ENCODE data around the gene U2AF2.

The U2AF2 gene

DNA sequence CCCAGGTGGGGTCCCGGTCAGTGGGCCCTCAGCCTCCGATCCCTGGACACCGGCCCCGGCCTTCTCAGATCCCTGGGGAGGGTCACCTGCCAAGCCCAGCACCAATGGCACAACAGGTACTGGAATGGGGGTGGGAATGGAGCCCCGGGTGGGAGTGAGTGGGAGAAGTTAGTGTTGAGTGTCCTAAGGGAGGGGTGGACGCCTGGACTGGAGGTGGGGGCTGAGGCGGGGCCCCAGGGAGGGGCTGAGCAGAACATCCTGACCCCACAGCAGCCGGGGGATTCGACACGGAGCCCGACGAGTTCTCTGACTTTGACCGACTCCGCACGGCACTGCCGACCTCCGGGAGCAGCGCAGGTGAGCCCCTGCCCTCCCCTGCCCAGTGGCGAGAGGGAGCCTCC lies 37.8 kb downstream of the U2AF2 start:
- no peak overlapping the region for H2AFZ ChIP-seq (ENCODE audit: low read length)
- no peaks in the 10 kb centered on the region for H3K79me2 ChIP-seq (ENCODE audit: insufficient read depth, low read length)
- no peaks in the 10 kb centered on the region for H3K9me2 ChIP-seq (ENCODE audit: low read depth, low read length)
- no peaks in the 10 kb centered on the region for H3F3A ChIP-seq (ENCODE audit: insufficient read depth, low read length)
- H3K9ac ChIP-seq (ENCODE audit: low read length) = no peak overlapping the region
- no peak overlapping the region for H3K4me3 ChIP-seq (ENCODE audit: low read depth, low read length, poor library complexity, severe bottlenecking)
- TF ChIP-seq, protein P1, sequence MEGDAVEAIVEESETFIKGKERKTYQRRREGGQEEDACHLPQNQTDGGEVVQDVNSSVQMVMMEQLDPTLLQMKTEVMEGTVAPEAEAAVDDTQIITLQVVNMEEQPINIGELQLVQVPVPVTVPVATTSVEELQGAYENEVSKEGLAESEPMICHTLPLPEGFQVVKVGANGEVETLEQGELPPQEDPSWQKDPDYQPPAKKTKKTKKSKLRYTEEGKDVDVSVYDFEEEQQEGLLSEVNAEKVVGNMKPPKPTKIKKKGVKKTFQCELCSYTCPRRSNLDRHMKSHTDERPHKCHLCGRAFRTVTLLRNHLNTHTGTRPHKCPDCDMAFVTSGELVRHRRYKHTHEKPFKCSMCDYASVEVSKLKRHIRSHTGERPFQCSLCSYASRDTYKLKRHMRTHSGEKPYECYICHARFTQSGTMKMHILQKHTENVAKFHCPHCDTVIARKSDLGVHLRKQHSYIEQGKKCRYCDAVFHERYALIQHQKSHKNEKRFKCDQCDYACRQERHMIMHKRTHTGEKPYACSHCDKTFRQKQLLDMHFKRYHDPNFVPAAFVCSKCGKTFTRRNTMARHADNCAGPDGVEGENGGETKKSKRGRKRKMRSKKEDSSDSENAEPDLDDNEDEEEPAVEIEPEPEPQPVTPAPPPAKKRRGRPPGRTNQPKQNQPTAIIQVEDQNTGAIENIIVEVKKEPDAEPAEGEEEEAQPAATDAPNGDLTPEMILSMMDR (IDR thresholded peaks at IDR 0.05; ENCODE audit: low read length) = no peak
- TF ChIP-seq EZH2 (IDR thresholded peaks at IDR 0.05; ENCODE audit: borderline replicate concordance, low read length) = no peak
- H3K4me1 ChIP-seq (ENCODE audit: insufficient read depth, low read length, severe bottlenecking) = no peaks in the 10 kb centered on the region
- peaks cover 94% of the 10 kb centered on the region for H3K36me3 ChIP-seq (ENCODE audit: insufficient read depth, low read length)
- H3K27ac ChIP-seq (ENCODE audit: low read depth, low read length, poor library complexity, severe bottlenecking) = no peak overlapping the region
- no peaks in the 10 kb centered on the region for H3K27me3 ChIP-seq (ENCODE audit: insufficient read depth, low read length)
- H3K9me3 ChIP-seq (ENCODE audit: low read length) = no peaks in the 10 kb centered on the region
- no peaks in the 10 kb centered on the region for H4K20me1 ChIP-seq (ENCODE audit: insufficient read depth, low read length)
- no peak overlapping the region for H3K4me2 ChIP-seq (ENCODE audit: low read length)

DNA sequence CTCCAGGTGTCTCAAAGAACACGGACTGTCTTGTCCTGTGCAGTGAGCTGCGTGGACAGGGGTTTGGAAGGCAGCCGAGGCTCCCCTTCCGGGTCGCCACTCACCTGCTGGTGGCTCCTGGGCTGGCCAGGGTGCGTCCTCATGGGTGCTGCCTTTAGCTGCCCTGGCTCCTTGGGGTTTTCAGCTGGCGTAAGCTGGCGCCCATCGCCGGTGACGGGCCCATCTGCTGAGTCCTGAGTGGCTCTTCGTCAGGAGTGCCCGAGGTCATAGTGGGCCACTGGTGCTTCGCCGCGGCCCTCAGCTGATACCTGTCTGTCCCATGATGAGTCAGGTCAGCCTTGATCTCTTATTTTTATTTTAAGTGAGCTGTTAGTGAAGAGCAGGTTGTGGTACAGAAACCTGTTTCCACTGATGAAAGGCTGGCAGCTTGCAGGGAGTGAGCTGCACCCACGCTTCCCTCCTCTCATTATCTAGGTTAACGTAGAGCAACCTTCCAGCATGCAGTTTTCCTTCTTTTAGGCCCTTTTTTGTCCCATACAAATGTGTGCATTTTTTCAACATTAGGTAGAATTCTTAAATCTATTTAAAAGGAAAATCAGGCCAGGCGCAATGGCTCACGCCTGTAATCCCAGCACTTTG lies 38.6 kb downstream of the U2AF2 start:
- no peak overlapping the region for H3K9ac ChIP-seq (ENCODE audit: low read length)
- peaks cover 92% of the 10 kb centered on the region for H3K36me3 ChIP-seq (ENCODE audit: insufficient read depth, low read length)
- no peaks in the 10 kb centered on the region for H3K9me2 ChIP-seq (ENCODE audit: low read depth, low read length)
- TF ChIP-seq, protein P1 (IDR thresholded peaks at IDR 0.05; ENCODE audit: low read length) = no peak
- TF ChIP-seq EZH2 (IDR thresholded peaks at IDR 0.05; ENCODE audit: borderline replicate concordance, low read length) = no peak
- H3K4me2 ChIP-seq (ENCODE audit: low read length) = no peak overlapping the region
- H4K20me1 ChIP-seq (ENCODE audit: insufficient read depth, low read length) = no peaks in the 10 kb centered on the region
- H2AFZ ChIP-seq (ENCODE audit: low read length) = no peak overlapping the region
- H3F3A ChIP-seq (ENCODE audit: insufficient read depth, low read length) = no peaks in the 10 kb centered on the region
- H3K4me1 ChIP-seq (ENCODE audit: insufficient read depth, low read length, severe bottlenecking) = no peaks in the 10 kb centered on the region
- H3K79me2 ChIP-seq (ENCODE audit: insufficient read depth, low read length) = no peaks in the 10 kb centered on the region
- H3K4me3 ChIP-seq (ENCODE audit: low read depth, low read length, poor library complexity, severe bottlenecking) = no peak overlapping the region
- H3K9me3 ChIP-seq (ENCODE audit: low read length) = no peaks in the 10 kb centered on the region
- H3K27me3 ChIP-seq (ENCODE audit: insufficient read depth, low read length) = no peaks in the 10 kb centered on the region
- no peak overlapping the region for H3K27ac ChIP-seq (ENCODE audit: low read depth, low read length, poor library complexity, severe bottlenecking)

DNA sequence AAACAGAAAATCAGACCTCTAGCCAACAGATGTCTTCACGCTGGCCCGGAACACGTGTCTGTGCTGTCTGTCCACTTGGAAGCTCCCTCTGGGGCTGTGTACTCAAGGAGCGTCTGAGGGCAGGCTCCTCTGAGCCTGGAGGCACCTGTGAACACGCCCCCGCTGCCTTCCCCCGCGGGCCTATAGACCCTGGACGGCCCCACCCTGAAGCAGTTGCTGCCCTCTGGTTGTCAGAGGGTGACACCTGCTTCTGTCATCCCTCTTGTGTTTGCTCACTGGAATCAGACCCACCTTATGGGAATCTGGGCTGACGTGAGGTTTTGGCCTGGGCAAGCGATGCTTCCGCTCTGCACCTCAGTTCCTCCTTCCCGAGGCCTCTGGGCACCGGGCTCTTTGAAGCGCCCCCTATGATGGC lies 39.4 kb downstream of the U2AF2 start:
- Histone ChIP-seq H3K79me2 (ENCODE audit: insufficient read depth, low read length) (no peaks in the 10 kb centered on the region), H2AFZ (ENCODE audit: low read length) (no peak overlapping the region), H3K4me2 (ENCODE audit: low read length) (no peak overlapping the region), H3K36me3 (ENCODE audit: insufficient read depth, low read length) (peaks cover 87% of the 10 kb centered on the region), H3K9me3 (ENCODE audit: low read length) (no peaks in the 10 kb centered on the region), H3K4me1 (ENCODE audit: insufficient read depth, low read length, severe bottlenecking) (no peaks in the 10 kb centered on the region), H3K27ac (ENCODE audit: low read depth, low read length, poor library complexity, severe bottlenecking) (no peak overlapping the region), H3K9me2 (ENCODE audit: low read depth, low read length) (no peaks in the 10 kb centered on the region), H3K9ac (ENCODE audit: low read length) (no peak overlapping the region), H4K20me1 (ENCODE audit: insufficient read depth, low read length) (no peaks in the 10 kb centered on the region), H3K4me3 (ENCODE audit: low read depth, low read length, poor library complexity, severe bottlenecking) (no peak overlapping the region), H3K27me3 (ENCODE audit: insufficient read depth, low read length) (no peaks in the 10 kb centered on the region), H3F3A (ENCODE audit: insufficient read depth, low read length) (no peaks in the 10 kb centered on the region)
- TF ChIP-seq EZH2 (IDR thresholded peaks at IDR 0.05; ENCODE audit: borderline replicate concordance, low read length) = no peak
- TF ChIP-seq, protein P1 (IDR thresholded peaks at IDR 0.05; ENCODE audit: low read length) = no peak
